ENCODE measurements around the gene WWC1.

WWC1 gene

DNA sequence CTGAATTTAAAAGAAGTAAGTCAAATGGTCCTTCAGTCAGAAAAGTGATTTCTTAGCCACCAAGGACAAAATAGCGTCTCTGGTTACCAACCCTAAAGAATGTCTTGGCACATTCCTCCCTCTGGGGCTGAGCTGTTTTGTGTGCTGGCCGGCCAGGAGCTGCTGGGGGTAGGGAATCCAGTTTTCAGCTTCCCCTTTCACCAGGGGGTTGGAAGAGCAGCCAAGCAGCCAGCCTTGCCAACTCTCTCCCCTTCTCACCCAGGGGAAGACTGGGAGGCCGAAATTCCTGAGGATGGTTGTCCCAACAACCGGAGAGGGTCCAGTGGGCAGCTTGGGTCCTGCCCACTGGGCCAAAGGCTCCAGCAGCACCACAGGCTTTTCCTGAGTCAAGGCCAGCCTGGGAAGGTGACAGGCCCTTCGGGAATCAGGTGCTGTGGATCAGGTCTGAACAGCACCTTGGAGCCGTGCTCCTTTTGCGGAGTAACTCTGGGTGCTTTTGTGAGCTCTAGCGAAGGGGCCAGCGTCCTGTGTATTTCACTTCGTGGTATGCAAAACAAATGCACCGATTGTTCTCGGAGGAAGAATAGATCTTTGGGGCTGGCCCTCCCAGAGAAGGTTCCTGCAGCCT is 4.2 kb downstream of the WWC1 start:
- DNase-seq (ENCODE audit: insufficient read length, low spot score) (no peak), FAIRE-seq (no peak)
- TF ChIP-seq PAX5 (IDR thresholded peaks at IDR 0.05; ENCODE audit: insufficient read depth, low read length, severe bottlenecking), result no peak
- no peak for TF ChIP-seq TAF1 (IDR thresholded peaks at IDR 0.05; ENCODE audit: low read depth, low read length)
- no peak for TF ChIP-seq POLR2AphosphoS5 (IDR thresholded peaks at IDR 0.05; ENCODE audit: low read depth, low read length)
- TF ChIP-seq SPI1 (IDR thresholded peaks at IDR 0.05; ENCODE audit: low read depth, low read length), result no peak
- TF ChIP-seq POLR2A (IDR thresholded peaks at IDR 0.05; ENCODE audit: low read depth, low read length), result no peak
- no peak for TF ChIP-seq POU2F2 (IDR thresholded peaks at IDR 0.05; ENCODE audit: low read depth, low read length)

- no peak for FAIRE-seq
- no peak for TF ChIP-seq POLR2A (IDR thresholded peaks at IDR 0.05; ENCODE audit: low read depth, low read length)
- no peak for TF ChIP-seq SPI1 (IDR thresholded peaks at IDR 0.05; ENCODE audit: low read depth, low read length)
- TF ChIP-seq TAF1 (IDR thresholded peaks at IDR 0.05; ENCODE audit: low read depth, low read length), result no peak
- no peak for TF ChIP-seq POLR2AphosphoS5 (IDR thresholded peaks at IDR 0.05; ENCODE audit: low read depth, low read length)
- no peak for TF ChIP-seq POU2F2 (IDR thresholded peaks at IDR 0.05; ENCODE audit: low read depth, low read length)
- no peak for TF ChIP-seq PAX5 (IDR thresholded peaks at IDR 0.05; ENCODE audit: insufficient read depth, low read length, severe bottlenecking)
These were observed 5.2 kb downstream of the WWC1 start for GRCh38 chr5:168296682-168297081.

DNA sequence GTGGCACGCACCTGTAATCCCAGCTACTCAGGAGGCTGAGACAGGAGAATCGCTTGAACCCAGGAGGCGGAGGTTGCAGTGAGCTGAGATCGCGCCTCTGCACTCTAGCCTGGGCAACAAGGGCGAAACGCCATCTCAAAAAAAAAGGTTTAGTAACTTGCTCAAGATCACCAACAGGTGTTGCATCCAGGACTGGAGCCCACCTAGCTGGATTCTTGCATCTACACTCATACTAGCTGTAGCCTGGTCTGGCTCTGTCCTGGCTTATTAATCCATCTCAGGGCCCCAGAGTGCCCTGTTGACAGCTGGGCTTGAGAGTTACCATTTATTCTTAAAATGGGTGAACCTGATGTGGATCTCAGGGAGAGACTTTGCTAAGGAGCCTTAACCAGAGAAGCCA is 7.5 kb downstream of the WWC1 start:
- DNase-seq (ENCODE audit: insufficient read length, low spot score) (no peak), FAIRE-seq (no peak)
- TF ChIP-seq TAF1 (IDR thresholded peaks at IDR 0.05; ENCODE audit: low read depth, low read length) (no peak), POLR2A (IDR thresholded peaks at IDR 0.05; ENCODE audit: low read depth, low read length) (no peak), POU2F2 (IDR thresholded peaks at IDR 0.05; ENCODE audit: low read depth, low read length) (no peak), SPI1 (IDR thresholded peaks at IDR 0.05; ENCODE audit: low read depth, low read length) (no peak)

More at GRCh38 chr5:168296682-168297081, 5.2 kb downstream of the WWC1 start:
- DNase-seq (ENCODE audit: insufficient read length, low spot score), result no peak

DNA sequence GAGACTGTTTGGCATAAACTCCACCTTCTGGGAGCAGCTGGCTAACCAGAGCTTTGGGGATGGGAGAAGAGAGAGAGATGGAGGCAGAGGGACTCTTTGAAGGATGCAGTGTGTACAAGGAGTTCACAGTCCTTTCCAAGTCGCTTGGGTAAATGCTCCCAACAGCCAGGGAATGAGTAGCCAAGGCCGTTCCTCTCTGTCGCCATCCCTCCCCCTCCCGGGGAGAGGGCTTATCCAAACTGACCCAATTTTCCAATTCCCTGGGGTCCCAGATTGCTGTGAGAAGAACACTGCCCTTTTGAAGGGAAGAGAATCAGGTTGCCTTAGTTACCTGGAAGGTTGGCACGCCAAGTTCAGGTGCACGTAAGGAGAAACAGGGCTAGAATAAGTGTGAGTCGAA is 7.9 kb downstream of the WWC1 start:
- no peak for FAIRE-seq
- TF ChIP-seq SPI1 (IDR thresholded peaks at IDR 0.05; ENCODE audit: low read depth, low read length) (no peak), POLR2AphosphoS5 (IDR thresholded peaks at IDR 0.05; ENCODE audit: low read depth, low read length) (no peak), POU2F2 (IDR thresholded peaks at IDR 0.05; ENCODE audit: low read depth, low read length) (no peak), PAX5 (IDR thresholded peaks at IDR 0.05; ENCODE audit: insufficient read depth, low read length, severe bottlenecking) (no peak), TAF1 (IDR thresholded peaks at IDR 0.05; ENCODE audit: low read depth, low read length) (no peak), POLR2A (IDR thresholded peaks at IDR 0.05; ENCODE audit: low read depth, low read length) (no peak)
- no peak for DNase-seq (ENCODE audit: insufficient read length, low spot score)

DNA sequence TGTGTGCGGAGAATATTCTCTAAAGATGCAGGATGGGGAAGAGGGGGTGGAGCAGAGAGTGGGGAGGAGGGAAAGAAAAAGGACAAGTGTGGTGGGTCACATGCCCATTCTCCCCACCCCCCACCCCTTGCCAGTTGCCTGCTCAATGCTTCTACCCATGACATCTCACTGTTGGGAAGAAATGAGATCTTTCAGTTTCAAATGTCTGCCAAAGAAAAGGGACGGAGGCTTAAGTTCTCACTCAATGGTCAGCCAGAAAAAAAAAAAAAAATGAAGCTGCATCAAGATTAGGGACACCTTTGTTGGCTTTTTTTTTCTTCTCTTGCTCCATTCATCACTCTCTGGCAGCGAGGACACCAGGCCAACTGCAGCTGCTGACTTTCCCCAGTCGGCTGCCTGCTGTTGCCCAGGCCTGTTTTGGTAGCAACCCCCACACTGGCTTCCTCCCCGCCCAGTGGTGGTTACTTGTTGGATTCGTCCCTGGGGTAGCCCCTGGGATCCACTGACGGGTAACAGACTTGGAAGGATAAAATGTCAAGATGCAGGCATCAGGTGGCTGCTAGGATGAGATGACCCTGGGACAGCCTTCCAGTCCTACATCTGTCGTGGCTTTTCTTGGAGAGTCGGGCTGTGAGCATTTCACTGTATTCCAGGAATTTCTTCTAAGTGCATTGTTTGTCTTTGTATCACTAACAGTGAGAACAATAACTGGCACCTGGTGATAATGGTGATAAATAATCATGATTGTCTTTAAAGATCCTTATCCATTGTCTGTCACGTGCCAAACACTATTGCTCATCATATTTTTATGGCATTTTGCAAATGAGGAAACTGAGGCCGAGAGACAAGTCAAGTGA is 9.1 kb downstream of the WWC1 start:
- no peak for DNase-seq (ENCODE audit: insufficient read length, low spot score)
- no peak for FAIRE-seq
- TF ChIP-seq TAF1 (IDR thresholded peaks at IDR 0.05; ENCODE audit: low read depth, low read length), result no peak
- no peak for TF ChIP-seq PAX5 (IDR thresholded peaks at IDR 0.05; ENCODE audit: insufficient read depth, low read length, severe bottlenecking)
- TF ChIP-seq POLR2A (IDR thresholded peaks at IDR 0.05; ENCODE audit: low read depth, low read length), result no peak
- TF ChIP-seq SPI1 (IDR thresholded peaks at IDR 0.05; ENCODE audit: low read depth, low read length), result no peak
- no peak for TF ChIP-seq POLR2AphosphoS5 (IDR thresholded peaks at IDR 0.05; ENCODE audit: low read depth, low read length)
- no peak for TF ChIP-seq POU2F2 (IDR thresholded peaks at IDR 0.05; ENCODE audit: low read depth, low read length)

DNA sequence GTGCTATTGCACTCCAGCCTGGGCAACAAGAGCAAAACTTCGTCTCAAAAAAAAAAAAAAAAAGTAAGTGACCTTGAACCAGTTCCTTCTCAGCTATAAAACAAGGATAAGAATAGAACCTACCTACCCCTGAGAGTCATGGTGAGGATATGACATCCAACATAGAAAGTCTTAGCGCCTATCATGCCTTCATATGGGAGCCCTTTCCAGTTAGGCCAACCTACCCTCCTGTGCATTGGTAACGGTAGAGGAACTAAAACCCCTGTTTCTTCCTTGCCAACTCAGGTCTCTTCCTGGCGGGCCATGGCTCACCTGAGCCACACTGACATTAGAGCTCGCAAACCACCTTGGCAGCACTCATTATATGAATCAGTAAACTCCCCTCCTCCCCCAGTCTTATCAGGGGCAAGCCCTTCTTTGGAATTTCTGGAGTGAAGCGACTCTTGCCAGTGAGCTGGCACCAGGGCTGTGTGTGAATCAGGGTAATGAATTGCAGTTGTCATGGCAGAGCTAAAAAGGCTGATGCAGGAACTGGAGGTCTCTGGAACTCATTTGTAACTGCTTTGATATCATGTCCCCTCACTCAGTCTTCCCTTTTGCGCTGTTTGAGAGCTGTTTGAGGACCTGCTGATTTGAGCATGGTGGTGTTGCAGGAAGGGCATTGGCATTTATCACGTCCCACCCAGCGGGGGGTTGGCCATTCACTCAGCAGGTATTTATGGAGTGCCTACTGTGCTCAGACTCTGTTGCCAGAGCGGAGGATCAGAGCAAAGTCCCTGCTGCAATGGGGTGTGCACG is 10.3 kb downstream of the WWC1 start:
- no peak for TF ChIP-seq SPI1 (IDR thresholded peaks at IDR 0.05; ENCODE audit: low read depth, low read length)
- TF ChIP-seq POLR2A (IDR thresholded peaks at IDR 0.05; ENCODE audit: low read depth, low read length), result no peak
- no peak for TF ChIP-seq TAF1 (IDR thresholded peaks at IDR 0.05; ENCODE audit: low read depth, low read length)
- TF ChIP-seq POLR2AphosphoS5 (IDR thresholded peaks at IDR 0.05; ENCODE audit: low read depth, low read length), result no peak
- no peak for FAIRE-seq
- DNase-seq (ENCODE audit: insufficient read length, low spot score), result no peak

DNA sequence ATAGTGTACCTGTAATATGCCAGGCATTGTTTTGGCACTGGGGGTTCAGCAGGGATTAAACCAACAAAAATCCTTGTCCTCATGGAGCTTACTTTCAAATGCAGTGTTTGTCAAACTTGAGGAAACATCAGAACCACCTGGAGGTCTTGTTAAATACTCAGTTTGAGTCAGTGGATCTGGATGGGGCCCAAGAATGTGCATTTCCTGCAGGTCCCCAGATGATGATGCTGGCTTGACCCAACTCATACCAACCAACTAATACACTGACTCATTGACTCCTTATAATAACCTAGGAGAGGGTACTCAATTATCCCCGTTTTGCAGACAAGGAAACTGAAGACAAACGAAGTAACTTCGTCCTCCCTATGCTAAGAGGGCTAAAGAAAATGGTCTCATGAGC is 11.3 kb downstream of the WWC1 start:
- FAIRE-seq (no peak), DNase-seq (ENCODE audit: insufficient read length, low spot score) (no peak)
- TF ChIP-seq PAX5 (IDR thresholded peaks at IDR 0.05; ENCODE audit: insufficient read depth, low read length, severe bottlenecking) (no peak), POLR2AphosphoS5 (IDR thresholded peaks at IDR 0.05; ENCODE audit: low read depth, low read length) (no peak), POU2F2 (IDR thresholded peaks at IDR 0.05; ENCODE audit: low read depth, low read length) (no peak), TAF1 (IDR thresholded peaks at IDR 0.05; ENCODE audit: low read depth, low read length) (no peak), SPI1 (IDR thresholded peaks at IDR 0.05; ENCODE audit: low read depth, low read length) (no peak), POLR2A (IDR thresholded peaks at IDR 0.05; ENCODE audit: low read depth, low read length) (no peak)

DNA sequence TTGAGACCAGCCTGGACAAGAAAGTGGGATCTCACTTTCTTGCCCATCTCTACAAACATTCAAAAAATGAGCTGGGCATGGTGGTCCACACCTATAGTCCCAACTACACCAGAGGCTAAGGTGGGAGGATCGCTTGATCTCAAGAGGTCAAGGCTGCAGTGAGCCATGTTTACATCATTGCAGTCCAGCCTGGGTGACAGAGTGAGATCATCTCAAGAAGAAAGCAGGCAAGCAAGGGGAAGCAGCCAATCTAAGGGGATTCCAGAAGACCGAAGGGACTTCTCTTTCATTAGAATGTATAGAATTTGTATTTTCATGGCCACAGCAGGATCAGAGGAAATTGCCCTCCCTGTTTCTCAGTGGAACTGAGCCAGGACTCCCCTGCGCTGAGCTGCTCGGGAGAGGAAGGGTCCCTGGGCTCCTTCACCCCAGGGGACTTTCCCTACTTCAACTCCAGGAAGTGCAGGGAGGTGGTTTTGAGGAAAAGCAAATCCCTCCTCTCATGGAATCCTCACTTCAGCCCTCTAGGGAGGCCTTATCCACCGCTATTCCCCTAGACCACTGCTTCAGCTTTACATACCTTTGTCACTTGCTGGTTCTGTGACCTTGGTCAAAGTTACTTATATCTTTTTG is 12.1 kb downstream of the WWC1 start:
- DNase-seq (ENCODE audit: insufficient read length, low spot score) (no peak), FAIRE-seq (no peak)
- TF ChIP-seq POLR2AphosphoS5 (IDR thresholded peaks at IDR 0.05; ENCODE audit: low read depth, low read length) (no peak), TAF1 (IDR thresholded peaks at IDR 0.05; ENCODE audit: low read depth, low read length) (no peak), SPI1 (IDR thresholded peaks at IDR 0.05; ENCODE audit: low read depth, low read length) (no peak), POLR2A (IDR thresholded peaks at IDR 0.05; ENCODE audit: low read depth, low read length) (no peak), POU2F2 (IDR thresholded peaks at IDR 0.05; ENCODE audit: low read depth, low read length) (no peak), PAX5 (IDR thresholded peaks at IDR 0.05; ENCODE audit: insufficient read depth, low read length, severe bottlenecking) (no peak)

Measured in GM12891 (cell line).